GM18868 (cell line): Measurements from ENCODE around the gene GABBR1.

Experiments used
- ATAC-seq: cut with Tn5 transposase; IDR thresholded peaks from one replicate; pipeline ENCODE4 v1.9.1; 2021; ENCODE audit warnings: mild to moderate bottlenecking, moderate library complexity; ENCODE audit not compliant: unreplicated experiment

GABBR1 gene

GRCh38 chr6:29625337-29625930, 7.5 kb downstream of the GABBR1 start:
- no peak for ATAC-seq

- ATAC-seq: no peak
Measured at GRCh38 chr6:29624520-29624961, 8.4 kb downstream of the GABBR1 start.

- ATAC-seq: no peak
Measured at GRCh38 chr6:29620630-29621029, 12.4 kb downstream of the GABBR1 start.

GRCh38 chr6:29619578-29620160, 13.3 kb downstream of the GABBR1 start:
- no peak for ATAC-seq

GRCh38 chr6:29617782-29618554, 15.0 kb downstream of the GABBR1 start:
- ATAC-seq: no peak

- ATAC-seq: no peak
Measured at GRCh38 chr6:29611426-29611825, 21.6 kb downstream of the GABBR1 start.

- no peak for ATAC-seq
Measured at GRCh38 chr6:29610540-29610939, 22.4 kb downstream of the GABBR1 start.

- no peak for ATAC-seq
Measured at GRCh38 chr6:29608131-29608530, 24.9 kb downstream of the GABBR1 start.

- no peak for ATAC-seq
Measured at GRCh38 chr6:29603930-29604329, 29.1 kb downstream of the GABBR1 start.

- no peak for ATAC-seq
Measured at GRCh38 chr6:29603456-29603855, 29.5 kb downstream of the GABBR1 start.

GRCh38 chr6:29602564-29603361, 30.2 kb downstream of the GABBR1 start:
- no peak for ATAC-seq

- ATAC-seq: no peak
Measured at GRCh38 chr6:29598172-29598747, 34.7 kb downstream of the GABBR1 start.

- no peak for ATAC-seq
Measured at GRCh38 chr6:29597184-29597583, 35.8 kb downstream of the GABBR1 start.

- ATAC-seq: no peak
Measured at GRCh38 chr6:29596381-29596900, 36.5 kb downstream of the GABBR1 start.

- no peak for ATAC-seq
Measured at GRCh38 chr6:29593199-29593855, 39.7 kb downstream of the GABBR1 start.

- ATAC-seq: no peak
Measured at GRCh38 chr6:29591677-29592076, 41.3 kb downstream of the GABBR1 start.

GRCh38 chr6:29590218-29590808, 42.7 kb downstream of the GABBR1 start:
- ATAC-seq: no peak

GRCh38 chr6:29589423-29590048, 43.4 kb downstream of the GABBR1 start:
- peak; percentile 53 for ATAC-seq

- ATAC-seq: no peak
Measured at GRCh38 chr6:29584821-29585220, 48.2 kb downstream of the GABBR1 start, which contains the start of gene OR2H2. TSS of gene OR2H2 (plus strand) at chr6:29585121. CDS start at chr6:29587945, 2,824 bp downstream.
